Liver (tissue), 3 donors: Measurements from ENCODE around the gene CCDC33.

Source experiments
- CTCF ChIP-seq: fragments of 150-350 bp; IDR thresholded peaks from 2 replicates; pipeline ENCODE4 v1.5.1; 2017; ENCODE audit warnings: improper control_type of control experiment, low read depth, low read length; ENCODE audit not compliant: missing input control
- FOXA1 ChIP-seq: IDR thresholded peaks from 2 replicates; pipeline ENCODE4 v1.6.1; 2016; ENCODE audit warnings: antibody characterized with exemption
- RAD21 ChIP-seq, 2 donors: IDR thresholded peaks; 2 replicates each; pipeline ENCODE4 v1.6.1; 2016; ENCODE audit warnings: antibody characterized with exemption in 2 of 2, mild to moderate bottlenecking in 2 of 2
- SP1 ChIP-seq: IDR thresholded peaks from 2 replicates; pipeline ENCODE4 v1.6.1; 2018; ENCODE audit warnings: antibody characterized with exemption, mild to moderate bottlenecking
- TAF1 ChIP-seq: conservative IDR thresholded peaks from 2 replicates; pipeline ENCODE4 v1.6.1; 2016; ENCODE audit warnings: antibody characterized with exemption, mild to moderate bottlenecking
- YY1 ChIP-seq: IDR thresholded peaks from 2 replicates; pipeline ENCODE4 v1.6.1; 2016; ENCODE audit warnings: antibody characterized with exemption, mild to moderate bottlenecking
- TF ChIP-seq, protein P1 (sequence below): IDR thresholded peaks from 2 replicates; pipeline ENCODE4 v1.6.1; 2016; ENCODE audit warnings: antibody characterized with exemption
- TF ChIP-seq, protein P2 (sequence below): IDR thresholded peaks from 2 replicates; pipeline ENCODE4 v1.6.1; 2016; ENCODE audit warnings: antibody characterized with exemption
- donor health status: healthy.
- donor health status: healthy.

DNA sequence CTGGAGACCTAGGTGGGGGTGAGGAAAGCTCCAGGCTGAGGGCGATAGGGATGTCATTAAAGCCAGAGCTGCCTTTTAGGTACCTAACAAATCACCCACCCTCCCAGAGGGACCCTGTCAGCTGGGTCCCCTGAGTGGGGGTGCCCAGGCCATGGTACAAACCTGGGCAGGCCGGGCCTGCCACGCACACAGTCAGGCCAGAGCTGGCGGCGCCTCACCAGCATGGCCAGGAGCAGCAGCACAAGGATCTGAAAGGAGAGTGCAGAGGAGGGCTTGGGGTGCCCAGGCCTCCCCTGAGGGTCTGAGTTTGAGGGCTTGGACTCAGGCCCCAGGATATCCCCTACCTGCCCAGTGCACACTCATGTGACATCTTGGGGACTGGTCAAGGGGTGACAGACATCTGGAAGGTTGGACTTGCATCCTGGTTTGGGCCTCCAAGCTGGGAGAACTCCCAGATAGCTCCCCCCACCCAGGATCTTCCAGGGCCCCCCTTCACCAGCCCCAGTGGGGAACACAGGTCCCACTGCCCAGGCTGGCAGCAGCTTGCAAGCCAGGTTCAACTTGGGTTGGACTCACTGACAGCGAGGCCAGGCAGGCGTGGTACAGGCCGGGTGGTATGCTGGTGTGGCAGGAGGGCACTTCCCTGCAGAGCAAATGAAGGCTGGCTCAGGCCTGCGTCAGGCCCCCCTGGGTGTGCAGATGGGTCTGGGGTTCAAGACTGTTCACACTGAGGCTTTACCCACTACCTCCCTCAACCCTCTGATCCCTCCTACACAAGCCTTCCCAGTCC lies 38.8 kb upstream of the CCDC33 start:
- TF ChIP-seq CTCF (no peak), SP1 (no peak), TAF1 (no peak), FOXA1 (no peak), RAD21 (IDR thresholded peaks at IDR 0.05) (no peak), YY1 (no peak)
- TF ChIP-seq, protein P1, sequence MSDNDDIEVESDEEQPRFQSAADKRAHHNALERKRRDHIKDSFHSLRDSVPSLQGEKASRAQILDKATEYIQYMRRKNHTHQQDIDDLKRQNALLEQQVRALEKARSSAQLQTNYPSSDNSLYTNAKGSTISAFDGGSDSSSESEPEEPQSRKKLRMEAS: no peak
- TF ChIP-seq, protein P2, sequence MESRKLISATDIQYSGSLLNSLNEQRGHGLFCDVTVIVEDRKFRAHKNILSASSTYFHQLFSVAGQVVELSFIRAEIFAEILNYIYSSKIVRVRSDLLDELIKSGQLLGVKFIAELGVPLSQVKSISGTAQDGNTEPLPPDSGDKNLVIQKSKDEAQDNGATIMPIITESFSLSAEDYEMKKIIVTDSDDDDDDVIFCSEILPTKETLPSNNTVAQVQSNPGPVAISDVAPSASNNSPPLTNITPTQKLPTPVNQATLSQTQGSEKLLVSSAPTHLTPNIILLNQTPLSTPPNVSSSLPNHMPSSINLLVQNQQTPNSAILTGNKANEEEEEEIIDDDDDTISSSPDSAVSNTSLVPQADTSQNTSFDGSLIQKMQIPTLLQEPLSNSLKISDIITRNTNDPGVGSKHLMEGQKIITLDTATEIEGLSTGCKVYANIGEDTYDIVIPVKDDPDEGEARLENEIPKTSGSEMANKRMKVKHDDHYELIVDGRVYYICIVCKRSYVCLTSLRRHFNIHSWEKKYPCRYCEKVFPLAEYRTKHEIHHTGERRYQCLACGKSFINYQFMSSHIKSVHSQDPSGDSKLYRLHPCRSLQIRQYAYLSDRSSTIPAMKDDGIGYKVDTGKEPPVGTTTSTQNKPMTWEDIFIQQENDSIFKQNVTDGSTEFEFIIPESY: no peak
